Fibroblast of skin of abdomen (primary cell): Measurements from ENCODE around the gene FLRT1.

Source experiments
- DNase-seq: peaks from one replicate; pipeline ENCODE4 v3.0.0-alpha.2; 2013

FLRT1 gene

DNA sequence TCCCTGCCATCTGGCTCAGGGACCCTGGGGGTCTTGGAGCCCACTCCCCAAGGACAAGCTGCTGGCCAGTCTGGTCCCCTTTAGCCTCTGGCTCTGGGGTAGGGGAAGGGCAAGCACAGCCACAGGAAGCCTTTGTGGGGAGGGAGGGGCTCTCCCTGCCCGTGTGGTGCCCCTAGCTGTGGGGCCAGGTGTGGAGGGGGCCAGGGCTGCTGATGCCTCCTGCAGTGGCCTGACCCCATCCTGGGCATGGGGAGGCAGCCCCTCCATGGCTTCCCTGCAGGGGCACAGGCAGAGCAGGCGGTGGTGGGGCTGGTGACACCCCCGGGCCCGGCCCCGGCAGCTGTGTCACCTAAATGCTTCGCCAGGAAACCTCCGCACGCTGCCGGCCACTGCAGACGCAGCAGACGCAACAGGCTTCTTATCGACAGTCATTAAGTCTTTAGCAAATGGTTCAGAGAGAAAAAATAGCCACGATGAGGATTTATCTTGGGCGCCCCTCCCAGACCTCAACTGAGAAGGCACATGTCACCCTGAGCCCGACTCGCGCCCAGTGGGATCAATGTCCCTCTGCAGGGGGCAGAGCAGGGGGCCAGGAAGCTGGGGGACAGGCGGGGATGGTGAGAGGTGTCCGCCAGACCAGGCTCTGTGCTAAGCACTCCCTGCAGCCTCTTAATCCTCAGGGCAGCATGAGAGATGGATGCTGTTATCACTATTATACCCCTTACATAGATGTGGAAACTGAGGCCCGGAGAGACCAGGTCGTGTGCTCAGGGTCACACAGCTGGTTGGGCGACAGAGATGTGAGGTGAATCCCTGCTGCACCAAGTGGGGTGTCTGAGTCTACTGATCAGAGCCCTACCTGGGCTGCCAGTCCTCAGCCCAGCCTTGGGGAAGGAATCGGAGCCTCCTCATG lies 33.9 kb downstream of the FLRT1 start:
- DNase-seq: no peak

- no peak for DNase-seq
Measured at GRCh38 chr11:64070314-64070681, 34.6 kb downstream of the FLRT1 start.

DNA sequence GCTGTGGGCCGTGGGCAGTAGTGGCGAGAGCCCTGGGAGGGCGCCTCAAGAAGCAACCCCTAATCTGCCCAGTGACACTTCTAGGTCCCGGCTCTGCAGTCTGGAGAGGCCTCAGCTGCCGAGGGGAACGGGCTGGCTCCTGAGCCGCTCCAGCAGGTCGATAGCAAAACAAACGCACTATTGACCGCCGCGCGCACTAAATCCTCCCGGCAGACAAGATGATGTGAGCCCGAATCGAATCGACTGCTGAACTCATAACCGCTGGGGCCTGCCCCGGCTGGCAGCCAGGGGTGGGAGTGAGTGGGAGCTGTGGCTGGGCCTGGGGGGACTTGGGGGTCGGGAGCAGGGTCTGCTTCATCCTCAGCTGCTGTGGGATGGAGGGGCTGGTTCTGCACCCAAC lies 36.1 kb downstream of the FLRT1 start:
- no peak for DNase-seq

DNA sequence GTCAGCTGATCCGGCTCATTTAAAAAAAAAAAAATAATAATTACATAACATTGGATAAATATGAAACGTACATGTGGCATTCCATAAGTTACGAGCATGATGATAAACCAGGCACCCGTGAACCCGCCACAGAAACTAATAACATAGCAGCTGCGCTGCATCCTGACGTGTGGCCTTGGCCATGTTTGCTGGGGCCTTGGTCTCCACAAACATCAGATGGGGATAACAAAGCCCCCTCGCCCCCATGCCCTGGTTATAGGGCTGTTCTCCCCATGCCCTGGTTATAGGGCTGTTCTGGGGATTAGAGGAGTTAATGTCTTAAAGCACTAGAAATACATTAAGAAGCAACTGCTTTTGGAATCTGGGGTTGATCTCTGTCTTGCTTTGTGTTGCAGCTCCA lies 36.7 kb downstream of the FLRT1 start:
- no peak for DNase-seq

- DNase-seq: no peak
Measured at GRCh38 chr11:64072871-64073270, 37.1 kb downstream of the FLRT1 start.

DNA sequence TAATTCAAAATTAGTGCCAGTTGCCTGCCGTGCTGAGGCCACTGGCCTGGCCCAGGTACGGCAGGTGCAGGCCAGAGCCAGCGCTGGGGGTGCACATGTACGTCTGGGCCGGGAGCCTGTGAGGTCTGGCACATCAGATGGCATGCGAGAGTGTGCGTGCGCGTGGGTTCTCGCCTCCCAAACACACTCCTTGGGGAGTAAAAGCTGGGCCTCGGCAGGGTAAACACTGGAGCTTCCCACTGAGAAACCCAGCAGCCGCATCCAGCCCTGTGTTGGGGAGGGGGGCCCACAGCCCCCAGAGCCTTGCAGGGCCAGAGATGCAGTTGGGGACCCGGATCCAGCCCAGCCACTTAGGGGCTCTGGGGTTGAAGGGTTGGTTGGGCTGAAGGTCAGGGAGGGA lies 37.8 kb downstream of the FLRT1 start:
- no peak for DNase-seq

DNA sequence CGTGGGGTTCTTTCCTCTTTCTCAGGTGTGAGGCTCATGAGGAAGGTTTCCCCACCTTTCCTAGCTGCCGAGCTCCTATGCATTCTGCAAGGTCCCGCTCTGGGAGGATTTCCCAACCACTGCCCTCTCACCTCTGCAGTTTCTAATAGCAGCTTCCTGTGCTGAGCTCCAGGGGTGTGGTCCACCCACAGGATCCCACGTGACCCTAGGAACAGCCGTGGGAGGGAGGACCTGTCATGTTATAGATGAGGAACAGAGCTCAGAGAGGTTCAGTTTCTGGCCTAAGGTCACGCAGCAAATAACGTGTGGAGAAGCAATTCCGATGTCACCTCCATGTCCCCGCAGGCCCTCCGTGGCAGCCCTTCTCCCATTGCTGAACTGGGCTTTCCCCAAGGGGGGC lies 38.5 kb downstream of the FLRT1 start:
- DNase-seq: no peak

- DNase-seq: no peak
Measured at GRCh38 chr11:64076758-64077157, 41.0 kb downstream of the FLRT1 start.

GRCh38 chr11:64077607-64078006 lies 41.9 kb downstream of the FLRT1 start:
- no peak for DNase-seq

DNA sequence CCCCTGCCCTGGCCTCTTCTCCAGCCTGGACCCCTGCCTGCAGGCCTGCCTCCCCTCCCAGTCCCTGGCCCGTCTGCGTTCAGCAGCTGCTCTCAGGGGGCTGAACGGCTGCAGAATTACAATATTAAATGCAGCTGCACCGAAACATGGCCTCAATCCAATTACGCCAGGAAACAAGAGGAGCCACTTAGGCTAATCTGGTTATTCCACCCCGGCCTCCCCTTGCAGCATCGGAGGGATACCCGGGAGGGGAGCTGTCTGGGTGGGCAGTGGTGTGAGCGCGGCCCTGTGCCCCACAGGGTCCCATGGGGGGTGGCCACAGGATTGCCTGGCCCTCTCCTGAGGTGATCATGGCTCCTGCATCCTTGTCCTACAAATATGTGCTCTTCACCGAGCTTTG lies 42.6 kb downstream of the FLRT1 start:
- DNase-seq: peak; percentile 24

DNA sequence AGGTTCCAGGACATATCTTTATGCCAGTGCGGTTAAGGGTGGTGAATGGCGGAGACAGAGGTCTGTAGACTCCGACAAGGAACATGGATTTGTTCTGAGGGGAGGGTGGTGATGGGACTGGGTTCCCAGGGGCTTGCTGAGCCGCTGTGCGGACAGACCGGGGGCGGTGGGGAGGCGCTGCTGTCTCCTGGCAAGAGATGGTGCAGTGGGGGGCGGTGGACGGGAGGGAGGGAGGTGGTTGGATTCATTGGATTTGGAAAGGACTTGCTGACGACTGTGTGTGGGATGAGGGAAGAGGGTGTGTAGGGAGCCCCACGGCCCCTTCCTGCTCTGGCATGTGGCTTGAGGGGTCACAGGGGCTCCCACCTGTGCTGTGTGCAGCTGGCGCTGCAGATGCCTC lies 43.2 kb downstream of the FLRT1 start:
- DNase-seq: no peak

DNA sequence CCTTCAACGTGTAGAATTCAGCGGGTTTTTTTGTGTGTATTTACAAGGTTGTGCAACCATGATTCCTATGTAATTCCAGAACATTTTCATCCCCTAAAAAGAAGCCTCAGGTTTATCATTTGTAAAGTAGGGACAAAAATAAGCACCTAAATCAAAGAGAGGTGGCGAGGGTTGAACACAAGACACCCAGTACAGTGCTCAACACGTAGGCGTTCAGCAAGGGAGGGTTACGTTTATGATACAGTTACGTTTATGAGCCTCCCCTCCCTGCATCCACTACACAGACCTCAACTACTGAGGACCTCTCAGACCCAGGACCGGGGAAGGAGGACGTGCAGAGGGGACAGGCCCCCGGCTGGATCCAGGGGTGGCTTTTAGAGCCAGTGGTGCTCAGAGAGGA lies 44.7 kb downstream of the FLRT1 start:
- no peak for DNase-seq

DNA sequence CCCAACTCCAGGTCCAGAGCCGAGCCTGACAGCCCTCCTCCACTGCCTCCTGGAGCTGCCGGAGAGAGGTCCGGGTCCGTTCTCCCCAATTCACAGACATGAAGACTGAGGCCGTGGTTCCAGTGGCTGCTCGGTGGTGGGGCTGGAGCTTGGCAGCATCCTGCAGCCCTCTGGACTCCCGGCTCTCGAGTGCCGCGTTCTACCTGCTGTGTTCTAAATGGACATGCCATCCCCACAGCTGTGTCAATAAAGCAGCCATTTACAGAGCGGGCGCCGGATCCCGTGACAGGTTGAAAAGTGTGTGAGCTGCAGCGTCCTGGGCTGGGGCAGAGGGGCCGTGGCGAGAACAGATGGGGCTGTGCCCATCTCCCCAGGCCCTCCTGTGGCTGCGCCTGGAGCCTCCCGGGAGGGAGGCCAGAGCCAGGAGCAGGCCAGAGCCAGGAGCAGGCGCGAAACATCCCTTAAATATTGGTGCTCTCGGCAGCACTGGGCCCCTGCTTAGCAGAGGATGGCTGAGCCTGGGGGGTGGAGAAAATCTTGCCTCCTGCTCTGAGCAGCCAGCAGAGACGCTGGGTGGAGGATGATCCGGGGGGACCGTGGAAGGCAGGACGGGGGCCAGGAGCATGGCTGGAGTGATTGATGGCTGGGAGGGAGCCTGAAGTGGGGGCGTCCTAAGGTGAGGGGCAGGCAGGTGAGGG lies 46.2 kb downstream of the FLRT1 start:
- DNase-seq: no peak

- DNase-seq: no peak
Measured at GRCh38 chr11:64083398-64084080, 47.8 kb downstream of the FLRT1 start.

GRCh38 chr11:64084146-64084950 lies 48.6 kb downstream of the FLRT1 start:
- DNase-seq: no peak

DNA sequence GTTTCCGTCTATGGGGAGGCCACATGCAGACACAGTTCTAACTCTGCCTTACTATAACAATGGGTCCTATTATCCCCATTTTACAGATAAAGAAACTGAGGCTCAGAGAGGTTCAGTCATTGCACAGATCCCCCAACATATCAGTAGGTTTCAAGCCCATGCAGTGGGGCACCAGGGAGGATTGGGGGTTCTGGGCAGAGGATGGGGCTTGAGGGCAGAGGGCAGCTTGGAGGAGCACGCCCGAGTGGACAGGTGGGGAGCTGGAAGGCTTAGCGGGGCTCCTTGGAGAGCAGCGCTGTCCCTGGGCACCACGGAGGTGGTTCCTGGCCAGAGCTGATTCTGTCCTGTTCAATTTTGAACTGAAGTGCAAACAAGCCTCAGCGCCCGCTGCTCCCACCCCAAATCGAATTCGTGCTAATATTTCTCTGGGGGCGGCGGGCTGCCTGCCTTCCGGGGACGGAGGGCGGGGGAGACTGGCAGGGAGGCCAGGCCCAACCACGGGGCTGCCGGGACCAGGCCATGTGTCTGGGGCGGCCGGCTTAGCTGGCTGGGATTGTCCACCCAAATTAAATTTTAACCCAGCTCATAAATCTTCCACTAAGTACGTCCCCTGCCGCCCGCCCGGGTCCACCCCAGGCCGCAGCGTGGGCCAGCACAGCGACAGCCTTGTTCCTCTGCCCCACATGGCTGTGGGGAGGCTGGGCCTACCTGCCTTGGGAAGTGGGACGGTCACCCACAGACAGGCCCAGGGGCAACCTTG lies 49.4 kb downstream of the FLRT1 start:
- no peak for DNase-seq
